OCI-LY7 (cell line): ENCODE results near the gene GALNT12.

Experiments used
- EZH2phosphoT487 ChIP-seq: fragments of 200-600 bp; sonication (generic); IDR thresholded peaks from 2 replicates; pipeline ENCODE4 v1.6.1; 2018; ENCODE audit warnings: low read depth, borderline replicate concordance, mild to moderate bottlenecking, mixed run types, antibody characterized with exemption, low read length, moderate library complexity, mixed read lengths
- TF ChIP-seq, protein P1 (sequence below): fragments of 200-600 bp; sonication (generic); conservative IDR thresholded peaks from 2 replicates; pipeline ENCODE4 v1.5.1; 2014; ENCODE audit warnings: mild to moderate bottlenecking, antibody characterized with exemption, low read length, moderate library complexity, mixed read lengths

GRCh38 chr9:98818764-98819163, 11.3 kb downstream of the GALNT12 start:
- TF ChIP-seq, protein P1, sequence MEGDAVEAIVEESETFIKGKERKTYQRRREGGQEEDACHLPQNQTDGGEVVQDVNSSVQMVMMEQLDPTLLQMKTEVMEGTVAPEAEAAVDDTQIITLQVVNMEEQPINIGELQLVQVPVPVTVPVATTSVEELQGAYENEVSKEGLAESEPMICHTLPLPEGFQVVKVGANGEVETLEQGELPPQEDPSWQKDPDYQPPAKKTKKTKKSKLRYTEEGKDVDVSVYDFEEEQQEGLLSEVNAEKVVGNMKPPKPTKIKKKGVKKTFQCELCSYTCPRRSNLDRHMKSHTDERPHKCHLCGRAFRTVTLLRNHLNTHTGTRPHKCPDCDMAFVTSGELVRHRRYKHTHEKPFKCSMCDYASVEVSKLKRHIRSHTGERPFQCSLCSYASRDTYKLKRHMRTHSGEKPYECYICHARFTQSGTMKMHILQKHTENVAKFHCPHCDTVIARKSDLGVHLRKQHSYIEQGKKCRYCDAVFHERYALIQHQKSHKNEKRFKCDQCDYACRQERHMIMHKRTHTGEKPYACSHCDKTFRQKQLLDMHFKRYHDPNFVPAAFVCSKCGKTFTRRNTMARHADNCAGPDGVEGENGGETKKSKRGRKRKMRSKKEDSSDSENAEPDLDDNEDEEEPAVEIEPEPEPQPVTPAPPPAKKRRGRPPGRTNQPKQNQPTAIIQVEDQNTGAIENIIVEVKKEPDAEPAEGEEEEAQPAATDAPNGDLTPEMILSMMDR, result no peak
- TF ChIP-seq EZH2phosphoT487, result no peak
